HG03342 (cell line): ENCODE measurements around the gene AP3S2.
"Not testable (repeated sequence)": the region's sequence is repeated elsewhere in the genome, so short reads cannot be mapped to it uniquely, and the experiment has no call there.

ENCODE experiments used
- ATAC-seq: cut with Tn5 transposase; IDR thresholded peaks from one replicate; pipeline ENCODE4 v1.9.1; 2021; ENCODE audit warnings: mild to moderate bottlenecking, moderate library complexity; ENCODE audit not compliant: unreplicated experiment

AP3S2 gene

GRCh38 chr15:89836267-89837133 lies 57.3 kb downstream of the AP3S2 start:
- ATAC-seq, result no peak

DNA sequence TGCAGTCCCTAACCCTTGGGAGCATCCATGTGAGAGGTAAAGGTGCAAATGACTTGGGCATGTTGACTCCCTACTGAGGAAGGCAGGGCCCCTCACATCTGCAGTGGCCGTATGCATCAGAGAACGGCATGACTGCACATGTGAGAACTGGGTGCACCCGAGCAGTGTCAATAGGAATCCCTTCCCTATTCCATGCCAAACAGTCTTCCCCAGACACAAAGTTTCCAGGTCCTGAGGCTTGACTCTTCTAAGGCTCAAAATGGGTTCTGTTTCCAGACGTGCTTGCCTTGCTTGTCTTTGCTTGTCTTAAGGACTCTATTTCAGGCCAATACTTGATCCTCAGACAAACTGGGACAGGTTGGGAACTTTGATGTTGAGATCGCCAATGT lies 58.6 kb downstream of the AP3S2 start:
- no peak for ATAC-seq

DNA sequence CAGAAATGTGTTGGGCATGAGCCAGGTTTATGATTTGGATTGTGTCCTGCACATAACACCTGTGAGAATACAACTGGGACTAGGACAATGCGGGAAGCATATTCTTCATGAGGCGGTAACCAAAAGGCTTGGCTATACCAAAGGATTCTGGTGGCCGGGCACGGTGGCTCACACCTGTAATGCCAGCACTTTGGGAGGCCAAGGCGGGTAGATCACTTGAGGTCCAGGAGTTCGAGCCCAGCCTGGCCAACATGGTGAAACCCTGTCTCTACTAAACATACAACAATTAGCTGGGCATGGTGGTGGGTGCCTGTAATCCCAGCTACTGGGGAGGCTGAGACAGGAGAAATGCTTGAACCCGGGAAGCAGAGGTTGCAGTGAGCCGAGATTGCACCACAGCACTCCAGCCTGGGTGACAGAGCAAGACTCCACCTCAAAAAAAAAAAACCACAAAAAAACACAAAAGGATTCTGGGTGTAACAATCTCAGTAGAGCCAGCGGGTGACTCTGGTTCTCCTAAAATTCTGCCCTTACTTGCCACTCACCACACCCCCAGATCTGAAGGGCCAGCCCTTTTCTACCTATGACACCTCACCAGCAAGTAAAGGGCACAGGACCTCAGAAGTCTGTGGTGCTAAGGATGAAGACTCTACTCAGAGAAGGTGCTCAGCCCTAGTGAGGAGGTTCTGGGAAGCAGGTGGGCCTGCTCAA lies 59.2 kb downstream of the AP3S2 start:
- ATAC-seq, result not testable (repeated sequence)

- no peak for ATAC-seq
These were observed 59.8 kb downstream of the AP3S2 start for GRCh38 chr15:89833966-89834365.

GRCh38 chr15:89830639-89831038 lies 63.2 kb downstream of the AP3S2 start:
- no peak for ATAC-seq

DNA sequence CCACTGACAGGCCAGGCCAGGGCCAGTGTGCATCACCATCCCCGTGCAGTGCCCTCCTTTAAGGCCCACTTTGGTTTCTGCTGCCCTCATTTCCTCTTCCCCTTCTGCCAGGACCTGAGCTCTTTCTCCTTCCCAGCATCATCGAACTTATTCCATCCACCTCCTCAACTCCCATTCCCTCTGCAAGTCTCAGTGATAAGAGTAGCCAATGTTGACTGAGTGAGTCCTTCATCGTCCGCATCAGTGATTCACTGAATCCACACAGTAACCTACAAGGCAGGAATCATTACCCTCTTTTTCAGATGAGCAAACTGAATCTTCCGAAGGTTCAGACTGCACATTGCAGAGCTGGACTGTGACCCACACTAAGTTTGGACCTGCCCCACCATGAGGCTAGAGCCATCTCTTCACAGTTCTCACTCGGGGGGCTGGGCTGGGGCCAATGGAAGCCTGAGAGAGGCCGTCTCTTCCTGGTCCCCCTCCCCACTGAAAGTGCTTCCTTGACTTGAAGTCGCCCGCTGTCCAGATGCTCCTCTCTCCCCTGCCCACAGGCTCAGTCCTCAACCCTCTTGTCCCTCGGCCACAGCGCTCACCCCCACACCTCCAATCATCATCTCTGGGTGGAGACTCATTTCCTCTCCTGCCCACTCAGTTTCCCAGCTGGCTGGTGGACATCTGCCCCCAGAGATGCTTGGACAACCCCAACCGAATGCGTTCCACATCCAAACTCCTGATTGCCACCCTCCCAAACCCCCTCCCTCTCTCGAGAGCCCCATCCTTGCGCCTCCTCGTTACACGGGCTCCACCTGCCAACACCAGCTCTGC lies 64.0 kb downstream of the AP3S2 start:
- ATAC-seq, result no peak

GRCh38 chr15:89829161-89829560 lies 64.6 kb downstream of the AP3S2 start:
- ATAC-seq, result no peak

DNA sequence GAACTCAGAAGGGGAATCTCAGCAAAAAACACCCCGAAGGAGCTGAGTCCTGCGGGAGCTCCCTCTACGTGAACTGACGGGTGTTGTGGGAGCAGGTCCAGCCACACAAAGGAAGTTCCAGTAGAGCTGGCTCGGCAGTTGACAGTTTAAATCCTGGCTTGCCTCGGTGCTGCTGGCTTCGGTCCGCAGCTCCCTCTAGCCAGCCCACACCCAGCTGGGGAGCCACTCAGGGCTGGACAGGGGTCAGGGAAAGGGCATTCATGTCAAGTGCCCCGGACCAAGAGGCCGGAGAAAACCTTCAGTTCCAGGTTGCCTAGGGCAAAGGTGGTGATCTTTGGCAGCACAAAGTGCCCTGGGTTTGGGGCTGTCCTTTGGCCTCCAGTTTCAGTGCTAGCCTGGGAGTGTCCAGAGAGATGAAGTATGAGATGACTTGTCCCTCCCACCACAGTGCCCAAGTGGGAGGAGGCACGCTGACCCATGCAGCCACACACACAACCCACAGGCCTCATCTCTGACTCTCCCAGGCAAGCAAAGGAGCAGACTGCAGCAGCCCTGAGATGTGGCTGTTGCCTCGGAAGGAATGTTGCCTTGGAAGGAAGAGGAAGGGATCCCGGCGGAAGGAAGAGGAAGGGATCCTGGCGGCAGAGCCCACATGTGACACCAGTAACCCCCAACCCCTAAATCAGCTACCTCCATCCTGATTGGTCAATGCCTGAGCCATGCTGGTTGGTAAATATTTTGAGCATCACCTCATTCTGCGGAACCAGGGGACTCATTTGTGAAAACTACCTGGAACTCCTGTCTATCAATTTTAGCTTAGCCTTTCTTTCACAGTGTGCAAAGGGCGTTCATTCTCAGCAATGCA lies 65.3 kb downstream of the AP3S2 start:
- no peak for ATAC-seq

DNA sequence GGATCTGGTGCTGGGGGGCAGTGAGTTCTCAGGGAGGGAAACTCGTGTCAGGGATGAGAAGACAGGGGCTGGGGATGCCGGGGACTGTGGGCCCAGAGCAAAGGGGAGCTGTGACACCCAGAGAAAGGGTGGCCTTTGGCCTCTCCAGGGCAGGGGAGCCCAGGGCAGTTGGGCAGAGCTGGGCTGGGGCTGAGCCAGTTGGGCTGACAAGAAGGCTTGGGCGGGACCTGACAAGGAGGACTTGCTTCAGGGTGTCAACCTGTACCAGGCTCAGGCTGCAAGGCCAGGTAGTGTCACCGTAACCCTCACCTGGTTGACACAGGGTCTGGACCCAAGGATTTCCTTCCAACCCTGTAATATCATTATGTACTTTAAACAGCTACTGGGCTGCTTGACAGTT lies 66.0 kb downstream of the AP3S2 start:
- no peak for ATAC-seq

DNA sequence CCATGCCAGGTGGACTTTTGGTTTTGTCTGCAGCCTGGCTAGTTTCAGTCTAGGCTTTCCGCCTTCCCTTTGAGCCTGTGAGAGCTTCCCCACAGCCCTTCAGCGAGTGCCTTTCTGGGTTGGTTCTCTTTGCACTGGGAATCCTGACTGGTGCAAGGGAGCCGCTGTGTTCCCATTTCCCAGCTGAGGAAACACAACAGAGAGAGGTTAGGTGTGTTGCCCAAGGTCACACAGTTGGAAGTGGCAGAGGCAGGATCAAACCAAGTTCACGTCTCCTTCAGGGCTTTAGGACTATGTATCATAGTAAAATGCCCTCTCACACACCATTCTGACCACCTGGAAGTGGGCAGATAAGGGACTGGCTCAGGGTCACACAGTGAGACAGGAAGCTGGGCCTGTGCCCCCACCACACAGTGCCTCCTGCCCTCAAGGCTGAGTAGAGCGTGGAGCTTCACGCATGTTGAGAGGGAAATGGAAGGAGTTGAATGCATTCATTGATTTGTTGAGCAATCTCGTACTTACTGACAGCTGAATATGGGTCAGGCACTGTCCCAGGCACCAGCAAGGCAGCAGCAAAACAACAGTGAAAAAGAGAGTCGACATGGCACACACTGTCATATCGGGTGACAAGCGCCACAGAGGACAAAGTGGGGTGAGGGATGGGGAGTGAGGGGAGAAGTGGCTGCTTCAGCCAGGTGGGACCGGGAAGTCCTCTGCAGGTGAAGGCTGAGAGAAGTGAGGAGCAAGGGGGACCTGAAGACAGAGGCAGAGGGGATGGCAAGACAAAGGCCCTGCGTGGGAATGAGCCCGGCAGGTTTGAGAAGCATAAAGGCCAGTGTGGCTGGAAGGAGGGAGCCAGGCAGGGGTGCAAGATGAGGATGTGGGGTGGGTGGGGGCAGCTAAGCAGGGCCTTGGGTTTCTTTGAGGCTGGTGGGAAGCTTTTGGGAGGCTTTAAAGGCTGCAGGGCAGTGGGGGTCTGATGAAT lies 66.8 kb downstream of the AP3S2 start:
- no peak for ATAC-seq

DNA sequence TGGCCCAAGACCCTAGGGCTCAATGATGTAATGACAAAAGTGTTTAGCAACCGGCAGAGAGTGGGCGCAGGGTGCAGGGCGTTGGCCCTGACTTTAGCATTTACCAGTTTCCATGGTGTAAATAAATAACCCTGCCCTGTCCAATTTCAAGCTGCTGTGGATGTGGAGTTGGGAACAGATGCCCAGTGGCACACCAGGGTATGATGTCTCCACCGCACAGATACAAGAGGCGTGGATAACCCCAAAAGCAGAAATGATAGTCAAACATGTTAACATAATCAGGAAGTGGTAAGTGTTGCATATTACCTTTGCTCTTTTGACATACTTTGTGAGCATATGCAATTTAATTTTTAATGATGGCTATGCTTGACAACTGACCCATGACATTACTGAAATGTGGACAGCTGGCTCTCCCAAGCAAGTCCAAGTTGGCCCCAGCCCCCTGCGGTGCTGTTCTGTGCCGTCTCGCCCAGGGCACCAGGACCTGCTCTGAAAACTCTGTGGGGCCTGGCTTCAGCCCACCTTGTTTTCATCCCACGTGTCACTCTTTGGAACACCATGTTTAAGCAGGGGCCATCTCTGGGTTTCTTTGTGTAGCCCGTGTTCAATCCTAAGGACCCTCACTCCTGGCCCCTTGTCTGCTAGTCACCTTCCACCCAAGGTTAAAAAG lies 68.4 kb downstream of the AP3S2 start:
- no peak for ATAC-seq

DNA sequence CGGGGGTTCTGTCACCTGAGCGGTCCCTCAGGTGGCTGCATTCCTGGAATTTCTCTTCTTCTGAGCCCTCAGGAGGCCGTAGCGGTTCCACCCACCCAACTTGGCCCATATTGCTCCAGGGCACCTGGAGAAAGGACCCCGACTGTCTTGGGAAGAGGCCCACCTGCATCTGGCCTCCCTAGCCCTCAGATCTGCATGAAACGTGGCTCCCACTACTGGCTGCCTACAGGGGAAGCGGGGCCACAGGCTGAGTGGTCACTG lies 69.3 kb downstream of the AP3S2 start:
- ATAC-seq, result no peak

GRCh38 chr15:89823836-89824606 lies 69.8 kb downstream of the AP3S2 start:
- ATAC-seq, result no peak

DNA sequence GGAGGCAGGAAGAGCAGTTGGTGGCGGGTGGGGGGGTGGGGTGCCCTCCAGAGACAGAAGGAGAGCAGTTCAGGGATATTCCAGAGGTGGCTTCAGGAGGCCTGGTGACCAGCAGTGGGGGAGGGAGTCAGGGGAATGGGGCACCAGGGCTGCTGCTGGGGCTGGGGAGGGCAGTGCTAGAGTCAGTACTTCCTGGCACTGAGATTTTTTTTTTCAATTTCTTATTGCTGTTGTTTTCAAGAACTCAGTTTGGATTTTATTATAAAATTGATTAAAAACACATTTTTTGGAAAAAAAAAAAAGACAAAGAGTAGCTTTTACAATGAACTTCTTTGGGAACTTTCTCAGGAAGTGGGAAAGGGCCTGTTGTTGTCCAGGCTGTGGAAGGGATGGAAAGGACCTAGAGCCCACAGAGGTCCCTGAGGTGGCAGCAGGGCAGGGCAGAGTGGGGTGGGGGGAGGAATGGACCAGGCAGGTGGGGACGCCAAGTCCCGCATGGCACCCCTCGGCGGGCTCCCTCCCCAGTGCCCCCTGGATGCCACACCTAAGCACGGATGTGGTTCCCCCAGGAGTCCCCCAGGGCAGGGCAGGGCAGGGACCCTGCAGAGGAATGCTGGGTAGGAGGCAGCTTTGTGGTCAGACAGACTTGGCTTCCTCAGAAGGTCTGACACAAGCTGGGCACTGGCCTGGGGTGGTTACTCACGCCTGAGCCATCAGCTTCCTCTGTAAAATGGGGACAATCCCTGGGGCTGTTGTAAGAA lies 70.7 kb downstream of the AP3S2 start:
- ATAC-seq, result no peak

DNA sequence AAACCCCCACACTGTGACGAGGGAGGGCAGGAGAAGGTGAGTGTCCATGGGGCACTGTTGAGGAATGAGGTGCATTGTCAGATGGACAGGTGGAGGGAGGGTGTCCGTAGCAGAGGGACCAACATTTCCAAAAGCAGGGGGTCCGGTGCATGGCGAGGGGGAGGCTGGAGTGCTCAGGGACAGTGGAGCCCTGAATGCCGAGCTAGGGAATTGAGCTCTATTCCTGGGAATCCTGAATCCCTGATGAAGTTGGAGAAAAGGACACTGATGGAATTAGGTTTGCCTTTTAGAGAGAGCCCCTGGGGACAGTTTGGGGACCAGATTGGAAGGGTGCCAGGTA lies 71.2 kb downstream of the AP3S2 start:
- no peak for ATAC-seq

DNA sequence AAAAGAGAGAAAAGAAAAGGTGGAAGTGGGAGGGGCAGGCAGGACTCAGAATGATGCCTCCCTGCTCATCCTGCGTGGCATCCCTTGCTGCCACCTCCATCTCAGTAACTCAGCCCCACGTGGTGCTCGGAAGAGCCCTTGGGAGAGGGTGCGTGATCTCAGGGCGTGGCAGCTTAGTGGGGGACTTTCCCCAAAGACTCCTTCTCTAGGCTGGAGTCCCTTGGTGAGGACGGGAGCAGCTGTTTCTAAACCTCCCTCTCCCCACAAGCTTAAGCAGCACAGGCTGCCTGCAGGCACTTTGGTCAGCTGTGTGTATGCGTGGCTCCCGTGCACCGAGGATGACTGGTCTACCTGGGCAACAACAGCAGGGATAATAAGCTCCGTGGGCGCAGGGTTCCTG lies 71.8 kb downstream of the AP3S2 start:
- no peak for ATAC-seq

DNA sequence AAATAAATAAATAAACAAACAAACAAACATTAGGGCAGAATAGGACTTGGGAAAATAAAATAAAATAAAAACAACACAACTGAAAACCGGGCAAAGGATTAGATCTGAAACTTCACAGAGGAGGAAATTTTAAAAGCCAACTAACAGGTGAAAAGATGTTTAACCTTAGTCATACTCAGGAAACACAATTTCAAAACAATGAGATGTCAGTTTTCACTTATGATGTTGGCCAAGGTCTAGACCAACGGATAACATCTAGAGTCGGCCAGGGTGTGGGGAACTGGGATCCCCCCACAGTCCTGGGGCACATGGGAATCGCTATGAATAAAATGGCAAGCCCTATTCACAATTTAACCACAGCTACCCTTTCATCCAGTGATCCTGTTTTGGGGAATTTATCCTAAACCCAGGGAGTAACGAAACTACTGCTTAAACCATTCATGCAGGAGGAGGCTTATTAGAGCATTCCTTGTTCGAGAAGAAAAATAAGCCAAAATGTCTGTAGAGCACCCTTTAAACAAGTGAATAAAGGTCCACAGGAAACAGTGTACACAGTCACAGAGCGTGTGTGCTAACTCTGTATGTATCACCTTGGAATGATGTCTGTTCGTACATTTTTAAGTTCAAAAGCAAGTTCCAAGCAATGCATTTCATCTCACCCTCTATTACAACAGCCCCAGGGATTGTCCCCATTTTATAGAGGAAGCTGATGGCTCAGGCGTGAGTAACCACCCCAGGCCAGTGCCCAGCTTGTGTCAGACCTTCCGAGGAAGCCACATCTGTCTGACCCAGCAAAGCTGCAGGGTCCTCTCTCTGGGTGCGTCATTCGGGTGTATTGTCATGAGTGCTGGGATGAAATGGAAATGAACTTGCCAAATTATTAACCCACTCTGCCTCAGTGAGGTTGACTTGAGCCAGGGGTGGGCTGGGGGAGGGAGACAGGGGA lies 72.9 kb downstream of the AP3S2 start:
- ATAC-seq, result no peak
